ENCODE measurements around the gene SUFU.

The SUFU gene

GRCh38 chr10:102476466-102477141 lies 27.2 kb upstream of the SUFU start:
- peaks cover 9% of the 10 kb centered on the region for H3K4me1 ChIP-seq
- TF ChIP-seq CTCF (IDR thresholded peaks at IDR 0.05; ENCODE audit: low read depth, low read length) = no peak
- H3K27me3 ChIP-seq = no peaks in the 10 kb centered on the region
- no peak overlapping the region for H3K4me3 ChIP-seq (ENCODE audit: low read depth, low read length)
- peaks cover 33% of the 10 kb centered on the region for H3K36me3 ChIP-seq
- no peaks in the 10 kb centered on the region for H3K9me3 ChIP-seq
- no peak for DNase-seq

- H3K4me3 ChIP-seq (ENCODE audit: low read depth, low read length) = no peak overlapping the region
- H3K4me1 ChIP-seq = peaks cover 9% of the 10 kb centered on the region
These were observed 24.1 kb upstream of the SUFU start for GRCh38 chr10:102479651-102480050.

GRCh38 chr10:102480396-102480795 lies 23.4 kb upstream of the SUFU start:
- Histone ChIP-seq H3K9me3 (no peaks in the 10 kb centered on the region), H3K4me3 (ENCODE audit: low read depth, low read length) (no peak overlapping the region), H3K27me3 (no peaks in the 10 kb centered on the region), H3K36me3 (peaks cover 64% of the 10 kb centered on the region), H3K4me1 (peaks cover 9% of the 10 kb centered on the region)
- TF ChIP-seq CTCF (IDR thresholded peaks at IDR 0.05; ENCODE audit: low read depth, low read length) = no peak
- DNase-seq = no peak

More at GRCh38 chr10:102479651-102480050, 24.1 kb upstream of the SUFU start:
- no peak for DNase-seq
- H3K9me3 ChIP-seq = no peaks in the 10 kb centered on the region
- no peaks in the 10 kb centered on the region for H3K27me3 ChIP-seq
- TF ChIP-seq CTCF (IDR thresholded peaks at IDR 0.05; ENCODE audit: low read depth, low read length) = no peak
- peaks cover 57% of the 10 kb centered on the region for H3K36me3 ChIP-seq

- no peaks in the 10 kb centered on the region for H3K27me3 ChIP-seq
- no peaks in the 10 kb centered on the region for H3K9me3 ChIP-seq
- peaks cover 83% of the 10 kb centered on the region for H3K36me3 ChIP-seq
- no peak for DNase-seq
- H3K4me3 ChIP-seq (ENCODE audit: low read depth, low read length) = no peak overlapping the region
- peaks cover 9% of the 10 kb centered on the region for H3K4me1 ChIP-seq
- TF ChIP-seq CTCF (IDR thresholded peaks at IDR 0.05; ENCODE audit: low read depth, low read length) = no peak
These were observed 19.8 kb upstream of the SUFU start for GRCh38 chr10:102484021-102484420.

GRCh38 chr10:102485093-102485784 lies 18.5 kb upstream of the SUFU start:
- H3K4me3 ChIP-seq (ENCODE audit: low read depth, low read length) = no peak overlapping the region
- H3K9me3 ChIP-seq = no peaks in the 10 kb centered on the region
- H3K4me1 ChIP-seq = peaks cover 9% of the 10 kb centered on the region
- peaks cover 80% of the 10 kb centered on the region for H3K36me3 ChIP-seq
- no peak for TF ChIP-seq CTCF (IDR thresholded peaks at IDR 0.05; ENCODE audit: low read depth, low read length)
- DNase-seq = no peak
- H3K27me3 ChIP-seq = no peaks in the 10 kb centered on the region

- peaks cover 34% of the 10 kb centered on the region for H3K36me3 ChIP-seq
- no peak for DNase-seq
- H3K9me3 ChIP-seq = no peaks in the 10 kb centered on the region
- no peaks in the 10 kb centered on the region for H3K4me1 ChIP-seq
- H3K27me3 ChIP-seq = no peaks in the 10 kb centered on the region
- no peak for TF ChIP-seq CTCF (IDR thresholded peaks at IDR 0.05; ENCODE audit: low read depth, low read length)
- no peak overlapping the region for H3K4me3 ChIP-seq (ENCODE audit: low read depth, low read length)
These were observed 12.6 kb upstream of the SUFU start for GRCh38 chr10:102491136-102491535.

Data from BE2C (cell line).